CD4-positive, alpha-beta T cell (primary cell): Measurements from ENCODE around the gene SLAMF9. TPM values are rescaled to one million over a fixed set of nuclear protein-coding genes. Genes with fewer than 3 reads are reported as not detected.

Experiments used
- ATAC-seq: fragments of 200-7000 bp; cut with Tn5 transposase; one replicate; pipeline ENCODE4 v1.10.0; 2022; ENCODE audit warnings: mild to moderate bottlenecking; ENCODE audit not compliant: poor library complexity
- CTCF ChIA-PET: fragments of 350-600 bp; sonication (Branson Sonifier 250); formaldehyde crosslinking; loops from one replicate; lab custom pipeline; 2021; ENCODE audit warnings: antibody characterized with exemption, inconsistent platforms; lab: Charles Lee
- POLR2A ChIA-PET: fragments of 350-600 bp; sonication (Branson Sonifier 250); formaldehyde crosslinking; loops from one replicate; lab custom pipeline; 2021; ENCODE audit warnings: antibody characterized with exemption, inconsistent platforms; lab: Charles Lee
- DNase-seq, 14 experiments: peaks; one replicate each; pipeline ENCODE4 v3.0.0-alpha.2; 2013 to 2020; ENCODE audit warnings: mixed read lengths in 2 of 14
- H3K27ac ChIP-seq, 2 donors: one replicate each; pipeline versions ENCODE4 v1.5.1 to v1.7.0; 2013; ENCODE audit warnings: low read length in 2 of 2, low read depth in 1 of 2, mild to moderate bottlenecking in 1 of 2
- H3K27me3 ChIP-seq, 2 experiments: 1 replicate in 1 of 2; 2 replicates in 1 of 2; pipeline versions ENCODE4 v1.6.1 to v1.7.0; 2013; ENCODE audit warnings: low read length in 2 of 2, control low read depth in 1 of 2, mild to moderate bottlenecking in 1 of 2, moderate library complexity in 1 of 2; ENCODE audit not compliant: insufficient read depth in 2 of 2, control insufficient read depth in 1 of 2
- H3K36me3 ChIP-seq: one replicate; pipeline ENCODE4 v1.6.1; 2013; ENCODE audit warnings: low read length, control low read depth; ENCODE audit not compliant: insufficient read depth
- H3K4me1 ChIP-seq: one replicate; pipeline ENCODE4 v1.6.1; 2013; ENCODE audit warnings: low read length, control low read depth; ENCODE audit not compliant: insufficient read depth
- H3K4me3 ChIP-seq: one replicate; pipeline ENCODE4 v1.5.1; 2013; ENCODE audit warnings: mild to moderate bottlenecking, low read length, moderate library complexity
- H3K9me3 ChIP-seq, 2 experiments: 1 replicate in 1 of 2; 2 replicates in 1 of 2; pipeline versions ENCODE4 v1.6.1 to v1.7.0; 2013; ENCODE audit warnings: low read length in 2 of 2, mild to moderate bottlenecking in 2 of 2, control low read depth in 1 of 2, moderate library complexity in 1 of 2; ENCODE audit not compliant: control insufficient read depth in 1 of 2, insufficient read depth in 1 of 2
- H3K27ac Mint-ChIP-seq: one replicate; pipeline ENCODE4 v1.8.0; 2020; ENCODE audit warnings: mixed read lengths
- H3K27me3 Mint-ChIP-seq: one replicate; pipeline ENCODE4 v1.8.0; 2021; ENCODE audit warnings: mixed read lengths
- H3K36me3 Mint-ChIP-seq: one replicate; pipeline ENCODE4 v1.8.0; 2021; ENCODE audit warnings: low read depth, mixed read lengths
- H3K4me1 Mint-ChIP-seq: one replicate; pipeline ENCODE4 v1.8.0; 2021; ENCODE audit warnings: low read depth, mixed read lengths
- H3K4me3 Mint-ChIP-seq: one replicate; pipeline ENCODE4 v1.8.0; 2020; ENCODE audit warnings: mild to moderate bottlenecking, mixed read lengths
- H3K9me3 Mint-ChIP-seq: one replicate; pipeline ENCODE4 v1.8.0; 2020; ENCODE audit warnings: mixed read lengths
- CTCF ChIP-seq: fragments of 200-600 bp; IDR thresholded peaks from one replicate; pipeline ENCODE4 v1.8.0; 2022; ENCODE audit warnings: antibody characterized with exemption, mild to moderate bottlenecking
- intact Hi-C, 2 experiments: fragments of 100-400 bp; cut with DNase I in 1 of 2; cut with micrococcal nuclease in 1 of 2; formaldehyde crosslinking; loops; one replicate each; pipeline versions ENCODE4 v1.15.1 to v1.9.0; 2023 to 2025; cut with DNase I, micrococcal nuclease
- total RNA-seq, 174 experiments: library from RNA in 2 of 174; stranded (reverse) in 2 of 174; gene quantifications; one replicate each; pipeline ENCODE4 v1.2.3 and lab custom pipeline; 2021 to 2026

SLAMF9 gene
- total RNA-seq, 2 experiments from 2014 or later, result not detected

GRCh38 chr1:159973350-159973940 is 19.4 kb upstream of the SLAMF9 start:
- ChIA-PET POLR2A (no interaction called here), CTCF (no interaction called here)
- Histone ChIP-seq H3K4me1 (no peaks in the 10 kb centered on the region), H3K27ac (no peak overlapping the region), H3K36me3 (no peaks in the 10 kb centered on the region), H3K9me3 (no peaks in the 10 kb centered on the region), H3K4me3 (no peak overlapping the region), H3K27me3 (peaks cover 15 to 27% of the 10 kb centered on the region in 2 experiments)
- DNase-seq, result no peak
- H3K27me3 Mint-ChIP-seq, result peaks cover 40% of the 10 kb centered on the region
- H3K4me3 Mint-ChIP-seq, result no peak overlapping the region
- no peak for TF ChIP-seq CTCF
- intact Hi-C loops, result no loop called here
- no peak for ATAC-seq
- no peaks in the 10 kb centered on the region for H3K4me1 Mint-ChIP-seq
- no peaks in the 10 kb centered on the region for H3K36me3 Mint-ChIP-seq
- no peaks in the 10 kb centered on the region for H3K9me3 Mint-ChIP-seq
- H3K27ac Mint-ChIP-seq, result no peak overlapping the region

GRCh38 chr1:159972443-159973205 is 18.6 kb upstream of the SLAMF9 start:
- Histone ChIP-seq H3K36me3 (no peaks in the 10 kb centered on the region), H3K27me3 (peaks cover 15 to 20% of the 10 kb centered on the region in 2 experiments), H3K27ac (no peak overlapping the region), H3K4me3 (no peak overlapping the region), H3K9me3 (no peaks in the 10 kb centered on the region), H3K4me1 (no peaks in the 10 kb centered on the region)
- no peak for ATAC-seq
- no peak overlapping the region for H3K27ac Mint-ChIP-seq
- TF ChIP-seq CTCF, result no peak
- ChIA-PET POLR2A (interaction anchor here (1.0 kb wide), 2 partner anchors 9 to 35 kb away, joined by 3 read pairs; no protein-coding TSS in a partner anchor), CTCF (no interaction called here)
- no peaks in the 10 kb centered on the region for H3K9me3 Mint-ChIP-seq
- peaks cover 44% of the 10 kb centered on the region for H3K27me3 Mint-ChIP-seq
- intact Hi-C loops, result no loop called here
- no peak overlapping the region for H3K4me3 Mint-ChIP-seq
- H3K36me3 Mint-ChIP-seq, result no peaks in the 10 kb centered on the region
- no peaks in the 10 kb centered on the region for H3K4me1 Mint-ChIP-seq
- no peak for DNase-seq

GRCh38 chr1:159970932-159971342 is 16.9 kb upstream of the SLAMF9 start:
- H3K36me3 Mint-ChIP-seq, result no peaks in the 10 kb centered on the region
- intact Hi-C loops, result no loop called here
- POLR2A ChIA-PET, result no interaction called here
- H3K9me3 ChIP-seq, result no peaks in the 10 kb centered on the region
- H3K4me1 ChIP-seq, result no peaks in the 10 kb centered on the region
- CTCF ChIA-PET, result no interaction called here
- H3K27ac ChIP-seq, result no peak overlapping the region
- no peak overlapping the region for H3K4me3 Mint-ChIP-seq
- peaks cover 35% of the 10 kb centered on the region for H3K27me3 Mint-ChIP-seq
- no peak for TF ChIP-seq CTCF
- no peak overlapping the region for H3K4me3 ChIP-seq
- no peaks in the 10 kb centered on the region for H3K9me3 Mint-ChIP-seq
- no peak overlapping the region for H3K27ac Mint-ChIP-seq
- H3K4me1 Mint-ChIP-seq, result no peaks in the 10 kb centered on the region
- H3K27me3 ChIP-seq, result peaks cover 11 to 13% of the 10 kb centered on the region in 2 experiments
- no peak for DNase-seq
- H3K36me3 ChIP-seq, result no peaks in the 10 kb centered on the region
- ATAC-seq, result no peak
